KMS-11 (cell line): ENCODE measurements around the gene PACSIN2.
"Not testable (repeated sequence)": the region's sequence is repeated elsewhere in the genome, so short reads cannot be mapped to it uniquely, and the experiment has no call there.

Experiments used
- H2AFZ ChIP-seq: fragments of 200-600 bp; sonication (generic); 2 replicates; pipeline ENCODE4 v1.6.1; 2016; ENCODE audit warnings: antibody characterized with exemption, mixed run types, low read depth
- H3K27ac ChIP-seq: fragments of 200-600 bp; sonication (generic); 2 replicates; pipeline ENCODE4 v1.6.1; 2016; ENCODE audit warnings: mild to moderate bottlenecking, mixed run types
- H3K27me3 ChIP-seq: fragments of 200-600 bp; sonication (generic); 2 replicates; pipeline ENCODE4 v1.6.1; 2017; ENCODE audit warnings: mild to moderate bottlenecking, low read depth, mixed run types, moderate library complexity; ENCODE audit not compliant: insufficient read depth
- H3K36me3 ChIP-seq: fragments of 200-600 bp; sonication (generic); 2 replicates; pipeline ENCODE4 v1.6.1; 2017; ENCODE audit warnings: mild to moderate bottlenecking, mixed run types; ENCODE audit not compliant: insufficient read depth
- H3K4me1 ChIP-seq: fragments of 200-600 bp; sonication (generic); 2 replicates; pipeline ENCODE4 v1.6.1; 2016; ENCODE audit warnings: mild to moderate bottlenecking, low read depth, mixed run types; ENCODE audit not compliant: poor library complexity, severe bottlenecking
- H3K4me2 ChIP-seq: fragments of 200-600 bp; sonication (generic); 2 replicates; pipeline ENCODE4 v1.7.0; 2016; ENCODE audit warnings: mild to moderate bottlenecking, mixed run types
- H3K4me3 ChIP-seq: fragments of 200-600 bp; sonication (generic); IDR thresholded peaks from 2 replicates; pipeline ENCODE4 v1.6.1; 2017; ENCODE audit warnings: low read depth, low read length, mixed read lengths; ENCODE audit not compliant: insufficient read depth
- H3K79me2 ChIP-seq: fragments of 200-600 bp; sonication (generic); 2 replicates; pipeline ENCODE4 v1.6.1; 2016; ENCODE audit warnings: low read depth, mixed run types; ENCODE audit not compliant: insufficient read depth
- H3K9ac ChIP-seq: fragments of 200-600 bp; sonication (generic); 2 replicates; pipeline ENCODE4 v1.6.1; 2016; ENCODE audit warnings: mild to moderate bottlenecking, mixed run types
- H4K20me1 ChIP-seq: fragments of 200-600 bp; sonication (generic); 2 replicates; pipeline ENCODE4 v1.6.1; 2016; ENCODE audit warnings: mild to moderate bottlenecking, mixed run types; ENCODE audit not compliant: insufficient read depth
- TF ChIP-seq, protein P1 (sequence below): fragments of 200-600 bp; sonication (generic); conservative IDR thresholded peaks from 2 replicates; pipeline ENCODE4 v1.6.1; 2017; ENCODE audit warnings: low read depth, mild to moderate bottlenecking, antibody characterized with exemption, low read length, moderate library complexity, mixed read lengths

The PACSIN2 gene

DNA sequence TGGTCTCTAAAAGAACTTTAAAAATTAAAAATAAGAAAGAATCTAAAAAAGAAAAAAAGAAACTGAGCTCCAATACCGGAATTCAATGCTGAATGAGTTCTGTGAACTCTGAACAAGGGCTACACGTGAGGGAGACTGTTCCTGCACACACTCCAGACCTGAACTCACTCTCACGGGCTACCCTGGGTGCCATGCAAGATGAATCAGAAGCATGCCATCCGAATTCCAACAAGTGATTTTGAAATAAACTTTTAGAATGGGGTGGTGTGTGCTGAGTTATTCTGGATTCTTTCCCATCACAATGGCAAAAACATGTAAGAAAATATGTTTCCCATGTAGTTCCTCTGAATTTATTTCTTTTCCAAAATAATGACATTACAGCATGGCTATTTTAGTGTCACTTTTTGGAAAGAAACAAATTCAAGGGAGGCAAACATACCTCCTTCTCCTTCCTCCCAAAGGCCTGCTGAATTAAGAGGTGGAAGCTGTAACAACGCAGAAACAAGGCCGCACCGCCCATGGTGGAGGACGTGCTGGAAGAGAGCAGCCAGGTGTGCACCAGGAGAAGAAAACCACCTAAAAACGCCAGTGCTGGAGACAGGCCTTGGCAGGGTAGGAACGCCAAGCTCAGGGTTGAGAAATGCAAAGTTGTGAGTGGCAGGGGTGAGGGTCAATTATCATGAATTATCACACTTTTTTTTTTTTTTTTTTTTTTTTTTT, 94.7 kb downstream of the PACSIN2 start:
- TF ChIP-seq, protein P1, sequence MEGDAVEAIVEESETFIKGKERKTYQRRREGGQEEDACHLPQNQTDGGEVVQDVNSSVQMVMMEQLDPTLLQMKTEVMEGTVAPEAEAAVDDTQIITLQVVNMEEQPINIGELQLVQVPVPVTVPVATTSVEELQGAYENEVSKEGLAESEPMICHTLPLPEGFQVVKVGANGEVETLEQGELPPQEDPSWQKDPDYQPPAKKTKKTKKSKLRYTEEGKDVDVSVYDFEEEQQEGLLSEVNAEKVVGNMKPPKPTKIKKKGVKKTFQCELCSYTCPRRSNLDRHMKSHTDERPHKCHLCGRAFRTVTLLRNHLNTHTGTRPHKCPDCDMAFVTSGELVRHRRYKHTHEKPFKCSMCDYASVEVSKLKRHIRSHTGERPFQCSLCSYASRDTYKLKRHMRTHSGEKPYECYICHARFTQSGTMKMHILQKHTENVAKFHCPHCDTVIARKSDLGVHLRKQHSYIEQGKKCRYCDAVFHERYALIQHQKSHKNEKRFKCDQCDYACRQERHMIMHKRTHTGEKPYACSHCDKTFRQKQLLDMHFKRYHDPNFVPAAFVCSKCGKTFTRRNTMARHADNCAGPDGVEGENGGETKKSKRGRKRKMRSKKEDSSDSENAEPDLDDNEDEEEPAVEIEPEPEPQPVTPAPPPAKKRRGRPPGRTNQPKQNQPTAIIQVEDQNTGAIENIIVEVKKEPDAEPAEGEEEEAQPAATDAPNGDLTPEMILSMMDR, result no peak
- Histone ChIP-seq H3K4me2 (no peak overlapping the region), H3K27me3 (no peaks in the 10 kb centered on the region), H3K9ac (no peak overlapping the region), H2AFZ (no peak overlapping the region), H3K36me3 (no peaks in the 10 kb centered on the region), H3K79me2 (no peaks in the 10 kb centered on the region), H3K4me3 (no peak overlapping the region), H3K4me1 (no peaks in the 10 kb centered on the region), H3K27ac (no peak overlapping the region), H4K20me1 (no peaks in the 10 kb centered on the region)

DNA sequence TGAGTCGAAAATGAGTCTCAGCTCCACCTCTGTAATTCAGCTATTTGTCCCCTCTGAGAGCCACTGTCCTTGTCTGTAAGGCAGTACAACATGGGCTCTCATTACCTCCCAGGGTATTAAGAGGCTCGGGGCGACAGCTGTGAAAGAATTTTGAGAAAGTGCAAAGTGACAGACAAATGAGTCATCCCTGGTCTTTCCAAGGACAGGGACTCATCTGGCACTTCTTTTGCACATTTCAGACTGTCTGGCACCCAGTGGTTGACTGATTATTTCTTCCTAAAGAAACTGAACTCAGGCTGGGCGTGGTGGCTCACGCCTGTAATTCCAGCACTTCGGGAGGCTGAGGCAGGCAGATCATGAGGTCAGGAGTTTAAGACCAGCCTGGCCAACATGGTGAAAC, 95.8 kb downstream of the PACSIN2 start:
- H3K4me2 ChIP-seq, result no peak overlapping the region
- H3K9ac ChIP-seq, result no peak overlapping the region
- H3K4me3 ChIP-seq, result no peak overlapping the region
- H3K79me2 ChIP-seq, result no peaks in the 10 kb centered on the region
- H3K36me3 ChIP-seq, result no peaks in the 10 kb centered on the region
- H2AFZ ChIP-seq, result no peak overlapping the region
- H4K20me1 ChIP-seq, result no peaks in the 10 kb centered on the region
- TF ChIP-seq, protein P1, result no peak
- H3K4me1 ChIP-seq, result no peaks in the 10 kb centered on the region
- H3K27me3 ChIP-seq, result no peaks in the 10 kb centered on the region
- H3K27ac ChIP-seq, result no peak overlapping the region

DNA sequence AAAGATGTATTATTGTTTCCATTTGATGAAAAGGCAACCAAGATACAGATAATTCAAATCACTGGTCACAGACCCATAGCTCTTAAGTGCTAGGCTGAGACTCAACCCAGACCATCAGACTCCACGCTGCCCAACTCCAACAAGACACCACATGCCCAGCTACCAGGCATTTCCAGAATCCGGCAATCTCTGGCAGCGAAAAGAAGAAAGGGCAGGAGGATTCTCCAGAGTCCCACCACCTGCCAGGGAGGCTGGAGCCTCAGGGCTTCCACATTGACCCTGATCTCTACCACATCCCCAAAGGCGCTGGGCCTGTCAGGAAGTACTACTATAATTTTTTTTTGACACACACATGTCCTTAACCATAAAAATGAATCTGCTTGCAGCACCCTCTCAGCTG, 96.4 kb downstream of the PACSIN2 start:
- H4K20me1 ChIP-seq, result no peaks in the 10 kb centered on the region
- H3K4me2 ChIP-seq, result no peak overlapping the region
- no peaks in the 10 kb centered on the region for H3K36me3 ChIP-seq
- H3K27me3 ChIP-seq, result no peaks in the 10 kb centered on the region
- TF ChIP-seq, protein P1, result no peak
- no peak overlapping the region for H2AFZ ChIP-seq
- peaks cover 4% of the 10 kb centered on the region; the same call in 1 of the 2 replicates for H3K79me2 ChIP-seq
- H3K27ac ChIP-seq, result no peak overlapping the region
- no peaks in the 10 kb centered on the region for H3K4me1 ChIP-seq
- no peak overlapping the region for H3K9ac ChIP-seq
- no peak overlapping the region for H3K4me3 ChIP-seq

DNA sequence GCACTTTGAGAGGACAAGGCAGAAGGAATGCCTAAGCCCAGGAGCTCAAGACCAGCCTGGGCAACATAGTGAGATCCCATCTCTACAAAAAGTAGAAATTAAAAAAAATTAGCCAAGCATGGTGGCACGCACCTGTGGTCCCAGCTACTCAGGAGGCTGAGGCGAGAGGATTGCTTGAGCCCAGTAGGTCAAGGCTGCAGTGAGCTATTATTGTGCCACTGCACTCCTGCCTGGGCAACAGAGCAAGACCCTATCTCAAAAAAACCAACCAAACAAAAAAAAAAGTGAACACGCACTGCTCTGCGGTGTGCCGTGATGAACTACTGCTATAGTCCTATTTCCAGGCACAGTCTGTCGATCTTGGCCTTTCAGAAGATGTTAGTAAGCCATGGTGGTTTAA, 97.6 kb downstream of the PACSIN2 start:
- H4K20me1 ChIP-seq, H3K4me1 ChIP-seq, H3K4me3 ChIP-seq, H3K27ac ChIP-seq, H3K36me3 ChIP-seq, H3K4me2 ChIP-seq, H2AFZ ChIP-seq, H3K27me3 ChIP-seq, H3K9ac ChIP-seq, H3K79me2 ChIP-seq: not testable (repeated sequence)

DNA sequence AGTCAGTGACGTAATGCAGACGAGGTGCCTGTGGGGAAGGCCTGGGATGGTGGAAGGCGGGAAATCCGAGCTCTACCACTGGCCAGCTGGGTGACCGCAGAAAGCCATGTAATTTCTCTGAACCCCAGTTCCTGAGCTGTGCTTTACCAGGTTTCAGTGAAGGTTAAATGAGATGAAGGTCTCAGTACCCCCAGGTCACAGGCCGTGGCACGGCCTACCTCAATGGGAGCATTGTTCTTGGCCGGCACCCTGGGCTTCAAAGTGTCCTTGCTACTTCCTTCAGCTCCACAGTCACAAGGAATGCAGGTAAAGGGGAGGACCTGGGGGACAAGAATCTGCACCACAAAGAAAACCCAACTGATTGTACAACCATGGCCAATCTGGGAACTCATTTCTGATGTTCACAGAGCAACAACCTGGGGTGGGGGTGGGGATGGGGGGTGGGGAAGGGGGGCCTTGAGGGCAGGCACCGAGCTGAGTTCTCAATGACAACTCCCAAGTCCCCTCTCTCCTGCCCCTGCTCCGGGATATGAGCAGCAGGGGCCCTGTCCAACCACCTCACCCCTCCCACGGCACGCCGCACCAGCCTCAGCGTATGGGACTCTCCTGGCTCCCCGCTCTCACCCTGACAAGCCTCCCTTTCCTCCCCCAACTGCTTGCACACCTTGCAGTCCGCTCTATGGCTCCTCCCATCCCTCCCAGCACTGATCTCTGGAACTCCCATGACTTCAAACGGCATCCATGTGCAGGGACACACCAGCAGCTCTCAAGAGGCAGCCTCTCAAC, 98.8 kb downstream of the PACSIN2 start:
- H3K4me1 ChIP-seq, result no peaks in the 10 kb centered on the region
- H3K27ac ChIP-seq, result no peak overlapping the region
- no peaks in the 10 kb centered on the region for H3K36me3 ChIP-seq
- no peaks in the 10 kb centered on the region for H4K20me1 ChIP-seq
- no peaks in the 10 kb centered on the region for H3K27me3 ChIP-seq
- TF ChIP-seq, protein P1, result no peak
- peaks cover 4% of the 10 kb centered on the region; the same call in 1 of the 2 replicates for H3K79me2 ChIP-seq
- no peak overlapping the region for H3K4me3 ChIP-seq
- no peak overlapping the region for H3K9ac ChIP-seq
- H2AFZ ChIP-seq, result no peak overlapping the region
- H3K4me2 ChIP-seq, result no peak overlapping the region
